Stimulated activated CD8-positive, alpha-beta memory T cell treated with anti-CD3 and anti-CD28 coated beads, Interleukin-4, amount 100 ng/mL, for 48 hours (primary cell): ENCODE data around the gene HERC2.
A peak's percentile ranks its signal among the peaks of the same experiment; 100 is the strongest.

Experiments used
- DNase-seq: peaks from one replicate; pipeline ENCODE4 v3.0.0-alpha.2; 2020

The HERC2 gene

DNA sequence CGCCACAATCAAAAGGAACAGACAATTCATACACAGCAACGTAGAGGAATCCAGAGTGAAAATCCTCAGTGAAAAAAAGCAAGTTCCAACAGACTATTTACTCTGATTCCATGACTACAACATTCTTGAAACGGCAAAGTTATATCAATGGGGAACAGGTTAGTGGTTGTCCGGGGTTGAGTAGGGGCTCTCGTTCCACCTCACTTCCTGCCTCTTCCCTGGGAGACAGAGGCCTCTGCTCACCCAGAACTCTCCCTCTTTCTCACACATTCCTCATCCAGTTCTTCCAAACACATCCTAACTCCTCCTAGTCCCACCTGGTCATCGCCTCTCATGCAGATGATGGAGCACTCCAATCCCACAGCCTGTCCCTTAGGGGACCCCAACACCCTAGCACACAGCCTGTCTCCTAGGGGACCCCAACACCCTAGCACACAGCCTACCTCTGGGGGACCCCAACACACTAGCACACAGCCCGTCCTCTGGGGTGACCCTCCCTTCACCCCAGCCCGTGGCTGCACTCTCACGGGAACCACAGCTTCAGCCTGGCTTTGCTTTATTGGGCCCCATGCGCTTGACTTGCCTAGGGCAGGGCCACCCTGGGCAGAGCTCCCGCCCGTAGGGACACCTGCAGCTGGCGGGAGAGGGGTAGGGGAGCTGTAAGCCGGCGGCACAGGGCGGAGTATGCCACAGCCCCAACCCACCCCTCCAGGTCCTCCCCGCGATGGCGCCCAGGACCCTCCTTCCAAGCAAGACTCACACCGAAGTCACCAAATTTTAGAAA lies 228.0 kb downstream of the HERC2 start:
- no peak for DNase-seq

- DNase-seq, result no peak
Observed at GRCh38 chr15:28091313-28091712, 230.7 kb downstream of the HERC2 start.

GRCh38 chr15:28086175-28086703 lies 235.7 kb downstream of the HERC2 start:
- peak; percentile 75 for DNase-seq

- no peak for DNase-seq
Observed at GRCh38 chr15:28085489-28086174, 236.3 kb downstream of the HERC2 start.

GRCh38 chr15:28084547-28084946 lies 237.4 kb downstream of the HERC2 start:
- DNase-seq, result no peak

DNA sequence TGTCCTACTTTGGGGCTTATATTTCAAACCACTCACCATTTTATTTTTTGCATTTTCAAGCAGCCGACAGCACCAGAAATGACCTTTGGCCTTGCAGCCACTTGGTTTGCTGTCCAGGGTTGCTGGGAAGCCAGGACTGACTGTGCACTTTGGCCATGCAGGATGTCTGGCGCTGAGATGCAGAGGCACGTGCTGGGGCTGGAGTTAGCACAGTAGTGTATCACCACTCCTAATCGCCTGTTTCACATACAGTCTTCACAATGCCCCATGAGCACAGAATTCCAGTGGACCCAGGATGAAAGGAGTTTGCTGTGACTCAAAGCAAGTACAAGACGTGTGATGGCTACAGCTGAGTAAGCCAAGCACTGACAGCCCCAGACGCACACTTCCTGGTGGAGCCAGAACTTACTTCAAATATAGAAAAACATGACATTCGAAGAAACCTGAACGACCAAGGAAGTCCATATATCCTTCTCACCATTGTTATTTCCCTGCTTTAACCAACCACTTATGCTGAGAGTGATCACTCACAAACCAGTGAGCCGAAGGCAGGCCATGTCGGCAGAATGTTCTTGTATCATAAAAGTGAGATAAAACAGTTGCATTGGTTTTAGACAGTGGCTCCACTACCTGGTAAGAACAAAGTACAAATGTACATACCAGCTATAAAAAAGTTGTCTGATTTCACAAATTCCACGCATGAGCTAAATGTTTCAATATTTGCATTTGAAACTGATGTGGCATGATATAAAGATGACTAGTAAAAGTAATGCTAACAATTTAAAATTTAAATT lies 238.9 kb downstream of the HERC2 start:
- DNase-seq, result no peak

DNA sequence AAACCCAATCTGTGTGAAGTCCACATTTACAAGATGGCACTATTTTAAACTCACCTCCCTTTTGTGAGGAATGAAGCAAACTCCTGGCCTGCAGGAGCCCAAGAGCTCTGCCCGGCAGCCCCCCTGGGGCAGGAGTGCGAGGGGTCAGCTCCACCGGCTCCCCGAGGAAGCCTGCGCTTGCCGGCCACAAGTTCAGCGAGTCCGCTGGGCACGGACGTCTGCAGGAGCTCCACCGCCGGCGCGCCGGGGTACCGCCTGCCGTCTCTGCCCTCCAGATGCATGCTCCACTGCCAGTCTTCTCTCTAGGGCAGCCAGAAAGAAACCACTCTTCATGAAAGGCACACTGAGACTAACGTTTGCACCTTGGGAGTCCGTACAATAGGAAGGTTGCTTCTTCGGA lies 240.4 kb downstream of the HERC2 start:
- DNase-seq, result no peak

- DNase-seq, result no peak
Observed at GRCh38 chr15:28080386-28080785, 241.6 kb downstream of the HERC2 start.

GRCh38 chr15:28079313-28079969 lies 242.5 kb downstream of the HERC2 start:
- DNase-seq, result no peak

GRCh38 chr15:28078191-28078719 lies 243.7 kb downstream of the HERC2 start:
- DNase-seq, result no peak

DNA sequence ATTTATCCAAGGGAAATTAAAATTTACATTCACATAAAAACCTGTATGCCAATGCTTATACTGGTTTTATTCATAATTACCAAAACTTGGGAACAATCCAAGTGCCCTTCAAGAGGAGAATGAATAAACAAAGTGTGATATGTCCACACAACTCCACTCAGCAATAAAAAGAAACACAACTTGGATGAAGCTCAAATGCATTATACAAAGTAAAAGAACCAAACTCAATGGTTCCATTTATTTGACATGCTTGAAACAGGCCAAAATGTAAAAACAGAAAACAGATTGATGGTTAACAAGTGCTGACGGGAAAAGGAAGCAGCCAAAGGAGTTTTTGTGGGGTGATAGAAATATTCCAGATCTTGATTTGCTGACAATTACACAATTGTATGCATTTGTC lies 246.4 kb downstream of the HERC2 start:
- DNase-seq, result no peak

DNA sequence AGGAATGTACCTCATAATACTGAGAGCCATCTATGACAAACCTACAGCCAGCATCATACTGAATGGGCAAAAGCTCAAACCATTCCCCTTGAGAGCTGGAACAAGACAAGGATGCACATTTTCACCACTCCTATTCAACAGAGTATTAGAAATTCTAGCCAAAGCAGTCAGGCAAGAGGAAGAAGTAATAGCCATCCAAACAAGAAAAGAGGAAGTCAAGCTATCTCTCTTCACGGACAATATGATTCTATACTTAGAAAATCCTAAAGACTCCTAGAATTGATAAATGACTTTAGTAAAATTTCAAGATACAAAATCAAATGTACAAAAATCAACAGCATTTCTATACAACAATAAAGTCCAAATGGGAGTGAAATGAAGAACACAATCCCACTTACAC lies 253.0 kb downstream of the HERC2 start:
- DNase-seq, result no peak

GRCh38 chr15:28066231-28066630 lies 255.7 kb downstream of the HERC2 start:
- DNase-seq, result no peak
